ENCODE measurements around the gene DMD.

DNA sequence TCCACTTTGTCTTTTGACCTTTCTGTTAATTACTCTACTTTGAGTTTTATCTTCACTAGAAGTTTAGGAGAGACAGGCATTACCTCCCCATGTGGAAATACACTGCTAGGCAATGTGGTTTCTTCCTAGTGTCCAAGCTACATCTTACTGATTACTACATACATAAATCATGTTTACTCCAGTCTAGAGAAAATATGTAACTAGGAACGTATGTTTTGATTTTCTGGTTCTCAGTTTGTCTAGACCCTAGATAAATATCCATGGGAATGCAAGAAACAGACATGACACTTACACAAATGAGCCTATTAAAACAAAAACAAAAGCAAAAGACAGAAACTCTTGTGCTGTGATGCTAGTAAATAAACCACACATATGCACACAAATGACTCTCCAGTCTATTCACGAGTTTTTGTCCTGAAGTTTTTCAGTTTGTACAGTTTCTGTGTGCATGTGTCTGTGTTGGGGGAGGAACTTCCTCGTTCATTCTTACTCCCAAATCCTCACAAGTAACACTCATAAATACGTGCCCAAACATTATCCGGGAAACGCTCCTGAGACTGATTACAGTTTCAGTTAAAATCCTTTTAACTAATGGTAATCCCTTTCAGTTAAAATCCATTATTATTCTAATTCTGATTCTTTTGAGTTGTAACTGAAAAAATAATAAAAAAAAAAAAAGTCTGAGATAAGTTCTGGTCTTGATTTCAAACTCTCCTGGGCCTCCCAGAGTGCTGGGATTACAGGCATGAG lies 1856.0 kb downstream of the DMD start:
- TF ChIP-seq POLR2A (IDR thresholded peaks at IDR 0.05; ENCODE audit: extremely low read depth, insufficient read length) (no peak), MYC (IDR thresholded peaks at IDR 0.05; ENCODE audit: low read depth, low read length) (no peak)
- TF ChIP-seq, protein P1, sequence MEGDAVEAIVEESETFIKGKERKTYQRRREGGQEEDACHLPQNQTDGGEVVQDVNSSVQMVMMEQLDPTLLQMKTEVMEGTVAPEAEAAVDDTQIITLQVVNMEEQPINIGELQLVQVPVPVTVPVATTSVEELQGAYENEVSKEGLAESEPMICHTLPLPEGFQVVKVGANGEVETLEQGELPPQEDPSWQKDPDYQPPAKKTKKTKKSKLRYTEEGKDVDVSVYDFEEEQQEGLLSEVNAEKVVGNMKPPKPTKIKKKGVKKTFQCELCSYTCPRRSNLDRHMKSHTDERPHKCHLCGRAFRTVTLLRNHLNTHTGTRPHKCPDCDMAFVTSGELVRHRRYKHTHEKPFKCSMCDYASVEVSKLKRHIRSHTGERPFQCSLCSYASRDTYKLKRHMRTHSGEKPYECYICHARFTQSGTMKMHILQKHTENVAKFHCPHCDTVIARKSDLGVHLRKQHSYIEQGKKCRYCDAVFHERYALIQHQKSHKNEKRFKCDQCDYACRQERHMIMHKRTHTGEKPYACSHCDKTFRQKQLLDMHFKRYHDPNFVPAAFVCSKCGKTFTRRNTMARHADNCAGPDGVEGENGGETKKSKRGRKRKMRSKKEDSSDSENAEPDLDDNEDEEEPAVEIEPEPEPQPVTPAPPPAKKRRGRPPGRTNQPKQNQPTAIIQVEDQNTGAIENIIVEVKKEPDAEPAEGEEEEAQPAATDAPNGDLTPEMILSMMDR (IDR thresholded peaks at IDR 0.05; ENCODE audit: low read depth, low read length): no peak

Measured in NB4 (cell line).